Activated B cell treated with CpG ODN at 0.5 μM for 24 hours (primary cell): ENCODE measurements around the gene TRAPPC2. TPM values are rescaled to one million over a fixed set of nuclear protein-coding genes. Genes with fewer than 3 reads are reported as not detected.

Experiments used
- ATAC-seq: fragments of 200-7000 bp; cut with Tn5 transposase; one replicate; pipeline ENCODE4 v1.10.0; 2021; ENCODE audit warnings: low read depth, mild to moderate bottlenecking, moderate library complexity
- CTCF ChIA-PET: fragments of 350-600 bp; sonication (Branson Sonifier 250); formaldehyde crosslinking; loops from one replicate; lab custom pipeline; 2021; ENCODE audit warnings: antibody characterized with exemption; lab: Charles Lee
- POLR2A ChIA-PET: fragments of 350-600 bp; sonication (Branson Sonifier 250); formaldehyde crosslinking; loops from one replicate; lab custom pipeline; 2021; ENCODE audit warnings: antibody characterized with exemption; lab: Charles Lee
- DNase-seq: peaks from one replicate; pipeline ENCODE4 v3.0.0; 2022
- H3K27ac Mint-ChIP-seq: one replicate; pipeline ENCODE4 v1.8.0; 2020; ENCODE audit warnings: mixed read lengths
- H3K27me3 Mint-ChIP-seq: one replicate; pipeline ENCODE4 v1.8.0; 2021; ENCODE audit warnings: mixed read lengths
- H3K36me3 Mint-ChIP-seq: one replicate; pipeline ENCODE4 v1.8.0; 2021; ENCODE audit warnings: low read depth, mixed read lengths
- H3K4me1 Mint-ChIP-seq: one replicate; pipeline ENCODE4 v1.8.0; 2021; ENCODE audit warnings: mixed read lengths
- H3K4me3 Mint-ChIP-seq: one replicate; pipeline ENCODE4 v1.8.0; 2020; ENCODE audit warnings: mild to moderate bottlenecking, mixed read lengths
- H3K9me3 Mint-ChIP-seq: one replicate; pipeline ENCODE4 v1.8.0; 2020; ENCODE audit warnings: mixed read lengths
- intact Hi-C: fragments of 100-400 bp; cut with micrococcal nuclease; formaldehyde crosslinking; loops from one replicate; pipeline ENCODE4 v1.15.1; 2024
- total RNA-seq: library from RNA; stranded (reverse); gene quantifications from 2 replicates; pipeline ENCODE4 v1.2.3, GENCODE V29; 2022
- TF ChIP-seq, protein P1 (sequence below): fragments of 200-600 bp; IDR thresholded peaks from one replicate; pipeline ENCODE4 v1.8.0; 2022; ENCODE audit warnings: antibody characterized with exemption, mild to moderate bottlenecking

Gene TRAPPC2
- total RNA-seq, 1 donor from 2014 or later = 26.7 TPM

DNA sequence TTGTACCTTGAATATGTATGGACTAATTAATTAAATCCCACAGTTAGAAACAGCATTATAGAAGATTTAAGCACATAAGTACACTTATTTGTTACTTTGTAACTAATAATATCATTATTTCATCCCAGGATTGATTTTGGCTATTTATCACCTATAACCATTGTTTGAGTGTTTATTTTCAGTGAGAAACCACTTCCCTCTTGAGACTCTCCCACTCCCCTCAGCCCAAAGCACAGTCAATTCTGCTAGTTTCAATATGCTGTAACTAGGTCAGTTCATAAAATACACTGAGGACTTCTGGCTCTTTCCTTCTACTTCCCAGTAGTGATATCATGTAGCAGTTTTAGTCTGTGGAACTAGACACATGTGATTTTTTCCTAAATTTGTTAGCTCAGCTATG, 16.4 kb upstream of the TRAPPC2 start:
- CTCF ChIA-PET = no interaction called here
- TF ChIP-seq, protein P1, sequence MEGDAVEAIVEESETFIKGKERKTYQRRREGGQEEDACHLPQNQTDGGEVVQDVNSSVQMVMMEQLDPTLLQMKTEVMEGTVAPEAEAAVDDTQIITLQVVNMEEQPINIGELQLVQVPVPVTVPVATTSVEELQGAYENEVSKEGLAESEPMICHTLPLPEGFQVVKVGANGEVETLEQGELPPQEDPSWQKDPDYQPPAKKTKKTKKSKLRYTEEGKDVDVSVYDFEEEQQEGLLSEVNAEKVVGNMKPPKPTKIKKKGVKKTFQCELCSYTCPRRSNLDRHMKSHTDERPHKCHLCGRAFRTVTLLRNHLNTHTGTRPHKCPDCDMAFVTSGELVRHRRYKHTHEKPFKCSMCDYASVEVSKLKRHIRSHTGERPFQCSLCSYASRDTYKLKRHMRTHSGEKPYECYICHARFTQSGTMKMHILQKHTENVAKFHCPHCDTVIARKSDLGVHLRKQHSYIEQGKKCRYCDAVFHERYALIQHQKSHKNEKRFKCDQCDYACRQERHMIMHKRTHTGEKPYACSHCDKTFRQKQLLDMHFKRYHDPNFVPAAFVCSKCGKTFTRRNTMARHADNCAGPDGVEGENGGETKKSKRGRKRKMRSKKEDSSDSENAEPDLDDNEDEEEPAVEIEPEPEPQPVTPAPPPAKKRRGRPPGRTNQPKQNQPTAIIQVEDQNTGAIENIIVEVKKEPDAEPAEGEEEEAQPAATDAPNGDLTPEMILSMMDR = no peak
- Mint-ChIP-seq H3K4me1 (peaks cover 47% of the 10 kb centered on the region), H3K9me3 (no peaks in the 10 kb centered on the region), H3K27me3 (no peaks in the 10 kb centered on the region), H3K27ac (peak overlapping the region; percentile 64), H3K36me3 (peaks cover 58% of the 10 kb centered on the region), H3K4me3 (no peak overlapping the region)
- POLR2A ChIA-PET = interaction anchor here (0.6 to 1.5 kb wide), 5 partner anchors 9 to 499 kb away, joined by 3 to 6 read pairs (median 4); partner anchors contain the start of genes GEMIN8, OFD1 and TRAPPC2
- DNase-seq = no peak
- intact Hi-C loops = loop anchor here (1.0 to 5.0 kb wide), 6 partner anchors 8 to 281 kb away; partner anchors contain the start of genes OFD1 and TRAPPC2
- ATAC-seq = no peak

GRCh38 chrX:13750204-13750603, 15.8 kb upstream of the TRAPPC2 start:
- DNase-seq = no peak
- ChIA-PET CTCF (interaction anchor here (1.3 to 1.4 kb wide), 2 partner anchors 10 to 243 kb away, joined by 3 to 5 read pairs; no protein-coding TSS in a partner anchor), POLR2A (interaction anchor here (0.6 to 1.0 kb wide), 3 partner anchors 9 to 499 kb away, joined by 3 to 6 read pairs (median 4); partner anchors contain the start of genes OFD1 and TRAPPC2)
- Mint-ChIP-seq H3K4me1 (peaks cover 42% of the 10 kb centered on the region), H3K9me3 (no peaks in the 10 kb centered on the region), H3K36me3 (peaks cover 60% of the 10 kb centered on the region), H3K27me3 (no peaks in the 10 kb centered on the region), H3K4me3 (no peak overlapping the region), H3K27ac (peak overlapping the region; percentile 41)
- TF ChIP-seq, protein P1 = no peak
- intact Hi-C loops = loop anchor here (1.0 to 5.0 kb wide), 6 partner anchors 8 to 282 kb away; partner anchors contain the start of genes OFD1 and TRAPPC2
- ATAC-seq = peak; percentile 49

DNA sequence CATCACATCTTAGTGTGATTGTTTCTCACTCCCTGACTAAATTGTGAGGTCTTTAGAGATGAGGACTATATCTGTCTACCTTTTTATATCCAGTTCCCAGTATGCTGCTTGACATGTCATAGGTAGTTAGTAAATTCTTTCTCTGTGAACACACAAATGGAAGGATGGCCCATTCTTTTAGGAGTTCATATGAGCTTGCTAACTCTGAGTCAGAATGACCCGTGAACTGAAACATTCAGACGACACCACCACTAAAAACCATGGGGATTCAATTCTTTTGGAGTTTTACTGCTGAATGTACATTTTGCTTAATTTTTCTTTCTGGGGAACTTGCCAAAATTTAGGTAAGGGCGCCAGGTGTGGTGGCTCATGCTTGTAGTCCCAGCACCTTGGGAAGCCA, 14.1 kb upstream of the TRAPPC2 start:
- CTCF ChIA-PET = interaction anchor here (0.8 kb wide), 1 partner anchor 89 kb away, joined by 3 read pairs; no protein-coding TSS in a partner anchor
- H3K4me1 Mint-ChIP-seq = peaks cover 47% of the 10 kb centered on the region
- no peaks in the 10 kb centered on the region for H3K9me3 Mint-ChIP-seq
- H3K27ac Mint-ChIP-seq = no peak overlapping the region
- no peak for ATAC-seq
- intact Hi-C loops = loop anchor here (1.0 kb wide), 1 partner anchor 90 kb away; no protein-coding TSS in a partner anchor
- POLR2A ChIA-PET = interaction anchor here (3.5 kb wide), 1 partner anchor 13 kb away, joined by 16 read pairs; the partner anchor contains the start of genes OFD1 and TRAPPC2
- H3K27me3 Mint-ChIP-seq = no peaks in the 10 kb centered on the region
- no peak overlapping the region for H3K4me3 Mint-ChIP-seq
- no peak for DNase-seq
- peaks cover 61% of the 10 kb centered on the region for H3K36me3 Mint-ChIP-seq
- TF ChIP-seq, protein P1 = no peak

GRCh38 chrX:13747836-13748235, 13.4 kb upstream of the TRAPPC2 start:
- peak overlapping the region; percentile 72 for H3K27ac Mint-ChIP-seq
- POLR2A ChIA-PET = interaction anchor here (3.5 kb wide), 1 partner anchor 13 kb away, joined by 16 read pairs; the partner anchor contains the start of genes OFD1 and TRAPPC2

More at GRCh38 chrX:13747836-13748235, 13.4 kb upstream of the TRAPPC2 start:
- TF ChIP-seq, protein P1 = no peak
- Mint-ChIP-seq H3K36me3 (peaks cover 56% of the 10 kb centered on the region), H3K4me3 (no peak overlapping the region), H3K27me3 (no peaks in the 10 kb centered on the region), H3K9me3 (no peaks in the 10 kb centered on the region), H3K4me1 (peaks cover 48% of the 10 kb centered on the region)
- DNase-seq (no peak), ATAC-seq (no peak)
- intact Hi-C loops = loop anchor here (1.0 kb wide), 1 partner anchor 90 kb away; no protein-coding TSS in a partner anchor
- CTCF ChIA-PET = interaction anchor here (0.8 kb wide), 1 partner anchor 88 kb away, joined by 3 read pairs; no protein-coding TSS in a partner anchor
